Activated effector memory CD4-positive, alpha-beta T cell treated with anti-CD3 and anti-CD28 coated beads, Interleukin-2, amount 50 U/mL, for 16 hours (primary cell): ENCODE measurements around the gene APH1A.
"Not testable (repeated sequence)": the region's sequence is repeated elsewhere in the genome, so short reads cannot be mapped to it uniquely, and the experiment has no call there.

Experiments used
- DNase-seq: peaks from one replicate; pipeline ENCODE4 v3.0.0-alpha.2; 2020

The APH1A gene

GRCh38 chr1:150233359-150234308 lies 35.2 kb downstream of the APH1A start:
- peak; percentile 85 for DNase-seq

GRCh38 chr1:150232921-150233320 lies 35.9 kb downstream of the APH1A start:
- not testable (repeated sequence) for DNase-seq

GRCh38 chr1:150228246-150228645 lies 40.6 kb downstream of the APH1A start:
- not testable (repeated sequence) for DNase-seq

- DNase-seq: no peak
Measured at GRCh38 chr1:150227228-150227627, 41.6 kb downstream of the APH1A start.

GRCh38 chr1:150226486-150226885 lies 42.3 kb downstream of the APH1A start:
- DNase-seq: no peak

- no peak for DNase-seq
Measured at GRCh38 chr1:150225546-150225945, 43.3 kb downstream of the APH1A start.

- no peak for DNase-seq
Measured at GRCh38 chr1:150224983-150225382, 43.8 kb downstream of the APH1A start.

GRCh38 chr1:150221552-150221951 lies 47.3 kb downstream of the APH1A start:
- DNase-seq: no peak

- DNase-seq: not testable (repeated sequence)
Measured at GRCh38 chr1:150215855-150216254, 53.0 kb downstream of the APH1A start.
